GM18873 (cell line): ENCODE measurements around the gene NANOS3.
A peak's percentile ranks its signal among the peaks of the same experiment; 100 is the strongest.

Experiments used
- ATAC-seq: cut with Tn5 transposase; IDR thresholded peaks from one replicate; pipeline ENCODE4 v1.9.1; 2021; ENCODE audit warnings: mild to moderate bottlenecking, moderate library complexity, moderate number of reproducible peaks; ENCODE audit not compliant: unreplicated experiment, low FRiP score

NANOS3 gene

DNA sequence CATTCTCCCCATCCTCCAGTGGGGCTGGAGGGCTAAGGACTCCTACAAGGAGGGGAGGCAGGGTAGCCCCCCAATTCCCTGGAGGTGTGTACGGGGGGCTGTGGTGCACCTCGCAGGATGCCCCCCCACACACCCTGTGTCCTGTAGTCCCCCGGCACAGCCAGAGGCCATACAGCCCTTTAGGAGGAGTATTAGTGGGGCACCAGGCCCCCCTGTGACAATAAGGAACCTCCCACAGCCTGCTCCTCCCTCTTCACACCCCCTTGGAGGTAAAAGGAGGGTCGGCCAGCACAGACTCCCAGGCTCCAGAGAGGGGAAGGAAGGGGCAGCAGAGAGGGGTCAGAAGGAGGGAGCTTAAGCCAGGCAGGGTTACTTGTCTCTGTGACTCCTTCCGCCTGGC is at the start of gene NANOS3:
NANOS3 (plus strand) TSS at position 301 of the 400 bp plus-strand sequence. CDS start 115 bp downstream, outside the sequence.
- ATAC-seq, result no peak

DNA sequence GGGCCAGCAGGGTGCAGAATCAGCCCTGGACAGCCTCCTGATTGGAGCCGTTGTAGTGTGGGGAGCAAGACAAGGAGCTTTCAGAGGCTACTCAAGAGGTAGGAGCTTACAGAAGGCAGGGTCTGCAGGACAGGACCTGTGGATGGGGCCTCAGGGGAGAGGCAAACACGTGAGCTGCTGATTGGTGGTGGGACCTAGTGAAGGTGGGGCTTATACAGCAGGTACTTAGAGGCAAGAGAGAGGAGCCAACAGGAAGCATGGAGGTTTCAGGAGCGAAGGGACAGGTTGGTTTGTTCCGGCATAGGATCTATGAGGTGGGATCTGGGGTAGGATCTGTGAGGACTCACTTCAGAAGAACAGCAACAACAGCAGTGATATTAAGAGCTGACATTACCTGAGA is 49.3 kb upstream of the NANOS3 start:
- ATAC-seq, result no peak

DNA sequence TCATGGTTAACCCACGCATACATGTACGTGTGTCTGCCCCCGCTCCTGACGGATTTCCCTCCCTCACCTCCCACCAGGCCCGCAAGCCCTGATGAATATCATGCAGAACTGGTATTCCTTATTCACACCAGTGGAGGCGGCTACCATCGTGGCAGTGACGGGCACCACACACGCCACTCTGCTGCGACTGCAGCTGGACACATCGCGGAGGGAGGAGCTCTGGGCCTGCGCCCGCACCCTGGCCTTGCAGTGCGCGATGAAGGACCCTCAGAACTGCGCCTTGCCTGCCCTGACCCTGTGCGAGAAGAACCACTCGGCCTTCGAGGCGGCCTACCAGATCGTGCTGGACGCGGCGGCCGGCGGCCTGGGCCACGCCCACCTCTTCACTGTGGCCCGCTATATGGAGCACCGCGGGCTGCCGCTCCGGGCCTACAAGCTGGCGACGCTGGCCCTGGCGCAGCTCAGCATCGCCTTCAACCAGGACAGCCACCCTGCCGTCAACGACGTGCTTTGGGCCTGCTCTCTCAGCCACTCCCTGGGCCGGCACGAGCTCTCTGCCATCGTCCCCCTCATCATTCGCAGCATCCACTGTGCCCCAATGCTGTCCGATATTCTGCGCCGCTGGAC is 46.7 kb upstream of the NANOS3 start:
- no peak for ATAC-seq

DNA sequence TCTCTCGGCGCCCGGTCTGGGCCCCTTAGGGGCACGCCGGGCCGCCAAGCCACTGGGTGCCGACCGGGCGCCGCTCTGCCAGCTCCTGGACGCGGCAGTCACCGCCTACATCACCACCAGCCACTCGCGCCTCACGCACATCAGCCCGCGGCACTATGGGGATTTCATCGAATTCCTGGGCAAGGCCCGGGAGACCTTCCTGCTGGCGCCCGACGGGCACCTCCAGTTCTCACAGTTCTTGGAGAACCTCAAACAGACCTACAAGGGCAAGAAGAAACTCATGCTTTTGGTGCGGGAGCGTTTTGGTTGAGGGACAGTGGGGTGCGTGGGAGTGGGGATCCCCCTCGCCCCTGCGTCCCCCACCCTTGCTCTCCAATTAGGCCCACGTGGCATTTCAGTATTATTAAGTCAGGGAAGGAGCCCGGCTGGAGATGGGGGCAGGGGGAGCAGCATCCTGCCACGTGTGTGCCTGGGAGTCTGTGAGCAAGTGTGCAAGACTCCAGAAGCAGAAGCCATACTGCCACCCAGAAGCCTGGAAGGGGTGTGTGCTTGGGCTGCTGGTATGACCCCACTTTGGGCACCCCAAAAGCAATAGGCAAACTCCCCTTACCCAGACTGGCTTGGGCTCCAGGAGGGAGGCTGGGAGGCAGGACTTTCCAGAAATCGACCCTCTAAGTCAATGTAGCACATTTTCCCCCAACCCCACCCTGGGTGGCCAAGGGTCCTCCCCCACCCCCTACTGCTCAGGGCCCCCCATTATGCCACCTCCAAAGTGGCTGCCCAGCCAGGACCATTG is 46.0 kb upstream of the NANOS3 start:
- no peak for ATAC-seq

DNA sequence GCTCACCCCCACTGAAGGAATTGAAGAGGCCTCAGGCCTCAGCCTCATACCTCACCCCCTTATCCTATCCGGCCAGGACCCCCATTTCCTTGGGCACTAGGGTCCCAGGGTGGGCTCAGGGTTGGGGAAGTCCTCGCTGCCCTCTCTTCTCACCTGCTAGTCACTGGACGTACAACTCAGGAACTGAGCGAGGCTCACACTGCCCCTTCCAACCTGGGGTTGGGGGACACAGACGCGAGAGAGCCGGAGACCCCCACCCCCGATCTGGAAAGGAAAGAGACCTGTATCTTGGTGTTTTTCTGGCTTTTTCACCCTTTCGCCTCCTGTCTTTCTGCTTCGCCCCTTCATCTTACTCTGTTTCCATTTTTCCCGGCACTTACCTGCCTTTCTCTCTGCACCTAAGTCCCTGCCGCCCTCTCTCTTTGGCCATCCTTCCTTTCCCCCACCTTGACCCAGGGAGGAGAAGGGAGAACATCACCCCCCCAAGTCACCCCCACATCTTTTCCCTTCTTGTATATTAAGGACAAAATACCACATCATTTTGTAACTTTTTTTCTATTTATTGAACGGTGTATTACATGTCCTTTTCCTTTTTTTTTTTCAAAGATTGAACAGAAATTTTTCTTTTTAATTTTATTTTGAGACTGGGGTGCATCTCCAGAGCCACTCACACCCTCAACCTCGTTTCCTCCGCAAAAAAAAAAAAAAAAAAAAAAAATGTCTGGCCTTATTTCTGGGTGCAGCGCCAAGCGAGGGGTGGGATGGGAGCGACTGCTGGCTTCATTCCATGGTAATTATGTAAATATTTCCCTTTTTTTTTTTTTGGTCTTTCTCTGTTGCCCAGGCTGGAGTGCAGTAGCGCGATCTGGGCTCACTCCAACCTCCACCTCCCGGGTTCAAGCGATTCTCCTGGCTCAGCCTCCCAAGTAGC is 45.1 kb upstream of the NANOS3 start:
- no peak for ATAC-seq

DNA sequence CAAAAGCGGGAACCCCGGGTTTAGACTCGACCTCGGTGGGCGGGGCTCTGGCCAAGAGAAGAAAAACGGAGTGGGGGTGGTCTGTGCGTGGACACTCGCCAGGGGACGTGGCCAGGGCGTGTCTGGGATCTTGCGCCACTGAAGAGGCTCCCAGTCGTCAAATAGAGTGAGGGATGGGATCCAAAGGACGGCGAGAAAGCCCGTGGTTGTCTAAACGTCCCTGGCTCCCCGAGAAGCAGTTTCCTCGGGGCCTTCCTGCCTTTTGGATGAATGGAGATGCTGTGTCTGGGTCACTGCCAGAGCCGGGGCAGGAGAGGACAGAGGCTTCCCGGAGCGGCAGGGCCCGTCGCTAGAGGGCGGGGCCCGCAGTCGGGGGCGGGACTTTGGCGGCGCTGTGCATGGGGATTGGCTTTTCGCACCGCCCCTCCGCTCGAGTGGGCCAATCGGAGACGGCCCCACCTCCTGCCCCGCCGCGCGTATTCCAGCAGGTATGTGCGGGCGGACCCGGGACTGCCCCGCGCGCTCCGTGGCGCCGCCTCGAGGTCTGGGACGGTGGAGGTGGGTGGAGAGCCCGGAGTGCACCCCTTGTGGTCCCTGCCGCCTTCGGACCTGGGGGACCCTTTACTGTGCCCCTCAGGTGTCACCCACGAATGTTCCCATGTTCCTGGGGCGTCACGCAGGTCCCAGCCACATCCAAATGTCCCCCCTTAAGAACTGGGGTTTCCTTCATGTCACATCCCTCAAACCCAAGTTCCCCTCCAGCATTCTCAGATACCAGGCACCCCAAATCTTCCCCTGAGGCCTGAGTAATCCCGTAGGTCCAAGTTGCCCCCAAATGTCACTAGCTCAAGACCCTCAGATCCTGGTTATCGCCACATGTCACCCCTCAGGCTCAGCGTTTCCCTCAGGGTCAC is 43.3 kb upstream of the NANOS3 start:
- ATAC-seq, result peak; percentile 63

DNA sequence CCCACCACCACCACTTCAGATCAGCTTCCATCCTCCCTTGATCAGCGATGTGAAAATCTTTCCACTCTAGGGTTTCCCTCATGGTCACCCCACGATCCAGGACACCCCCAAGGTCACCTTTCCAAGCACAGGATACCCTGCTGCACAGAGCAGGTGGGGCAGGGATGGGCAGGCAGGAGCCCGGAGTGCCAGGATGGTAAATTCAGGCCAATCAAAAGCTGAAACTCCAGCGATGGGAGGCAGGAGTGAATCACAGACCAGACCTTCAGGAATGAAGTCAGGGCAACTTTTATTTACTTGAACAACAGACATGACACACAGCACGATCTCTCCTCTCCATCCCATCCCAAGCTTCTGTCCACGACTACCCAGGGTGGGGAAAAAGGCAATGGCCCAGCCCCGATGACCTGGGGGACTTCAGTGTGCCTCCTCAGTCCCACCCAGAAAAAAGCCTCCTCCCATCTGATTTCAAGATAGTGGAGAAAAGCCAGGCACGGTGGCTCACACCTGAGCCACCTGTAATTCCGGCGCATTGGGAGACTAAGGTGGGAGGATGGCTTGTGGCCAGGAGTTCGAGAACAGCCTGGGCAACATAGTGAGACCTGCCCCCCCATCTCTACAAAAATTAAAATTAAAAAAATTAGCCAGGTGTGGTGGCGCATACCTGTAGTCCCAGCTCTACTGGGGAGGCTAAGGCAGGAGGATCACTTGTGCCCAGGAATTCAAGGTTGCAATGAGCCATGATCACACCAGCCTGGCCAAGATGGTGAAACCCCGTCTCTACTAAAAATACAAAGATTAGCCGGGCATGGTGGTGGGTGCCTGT is 42.5 kb upstream of the NANOS3 start:
- ATAC-seq, result no peak

DNA sequence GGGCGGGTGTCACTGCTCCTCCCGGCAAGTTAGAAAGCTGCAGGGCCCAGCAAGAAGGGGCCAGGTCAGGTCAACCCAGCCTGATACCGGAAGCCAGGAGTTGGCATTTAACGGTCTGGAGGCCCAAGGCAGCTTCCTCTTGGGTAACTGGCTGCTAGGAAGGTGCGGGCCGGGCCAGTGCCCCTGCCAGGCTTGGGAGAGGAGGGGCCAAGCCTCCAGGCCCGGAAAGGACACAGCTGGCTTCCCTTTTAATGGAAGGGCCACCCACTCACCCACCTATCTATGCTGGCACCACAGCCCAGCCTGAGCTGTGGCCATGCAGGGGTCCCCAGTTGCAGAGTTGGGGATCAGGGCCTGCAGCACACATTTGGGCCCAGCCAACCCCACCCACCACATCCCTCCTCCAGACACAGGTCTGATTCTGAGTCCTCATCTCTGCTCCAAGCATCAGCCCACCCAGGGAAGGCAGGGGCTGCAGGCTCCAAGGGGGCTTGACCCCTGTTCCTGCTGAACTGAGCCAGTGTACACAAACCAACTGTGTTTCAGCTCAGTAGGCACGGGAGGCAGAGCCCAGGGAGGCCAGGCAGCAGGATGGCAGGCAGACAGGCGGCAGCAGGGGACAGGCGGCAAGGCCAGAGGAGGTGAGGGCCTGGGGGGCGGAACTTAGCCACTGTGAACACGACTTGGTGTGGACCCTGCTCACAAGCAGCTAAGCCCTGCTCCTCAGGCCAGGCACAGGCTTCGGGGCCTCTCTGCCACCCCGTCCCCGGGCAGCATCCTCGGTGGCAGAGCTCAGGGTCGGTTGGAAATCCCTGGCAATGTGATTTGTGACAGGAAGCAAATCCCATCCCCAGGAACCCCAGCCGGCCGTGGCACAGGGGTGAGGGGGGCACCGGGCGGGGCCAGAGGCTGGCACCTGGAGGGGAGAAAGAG is 40.9 kb upstream of the NANOS3 start:
- no peak for ATAC-seq

DNA sequence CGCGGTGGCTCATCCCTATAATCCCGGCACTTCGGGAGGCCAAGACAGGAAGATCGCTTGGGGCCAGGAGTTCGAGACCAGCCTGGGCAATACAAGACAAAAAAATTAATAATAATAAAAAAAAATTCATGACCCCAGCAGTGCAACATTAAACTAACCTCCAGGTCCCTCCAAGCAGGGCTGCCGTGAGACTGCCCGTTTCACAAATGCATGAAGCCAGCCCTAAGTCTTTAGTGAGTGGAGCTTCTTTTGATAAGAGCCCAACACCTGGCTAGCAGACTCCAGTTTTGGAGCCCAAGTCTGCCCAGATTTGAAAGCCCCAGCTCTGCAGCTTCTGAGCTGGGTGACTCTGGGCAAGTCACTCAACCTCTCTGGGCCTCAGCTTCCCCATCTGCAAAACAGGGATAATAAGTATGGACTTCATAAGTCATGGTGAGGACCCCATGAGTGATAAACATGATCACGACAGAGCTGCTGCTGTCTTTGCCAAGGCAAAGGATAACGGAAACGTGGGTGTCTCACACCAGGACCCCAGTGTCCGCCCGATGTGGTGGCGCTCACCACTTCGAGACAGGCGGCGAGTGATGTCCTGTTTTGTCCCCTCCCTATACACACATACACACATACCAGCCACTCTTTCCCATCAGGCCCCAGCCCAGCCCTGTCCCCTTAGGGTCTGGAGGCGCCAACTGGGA is 38.4 kb upstream of the NANOS3 start:
- ATAC-seq, result no peak

DNA sequence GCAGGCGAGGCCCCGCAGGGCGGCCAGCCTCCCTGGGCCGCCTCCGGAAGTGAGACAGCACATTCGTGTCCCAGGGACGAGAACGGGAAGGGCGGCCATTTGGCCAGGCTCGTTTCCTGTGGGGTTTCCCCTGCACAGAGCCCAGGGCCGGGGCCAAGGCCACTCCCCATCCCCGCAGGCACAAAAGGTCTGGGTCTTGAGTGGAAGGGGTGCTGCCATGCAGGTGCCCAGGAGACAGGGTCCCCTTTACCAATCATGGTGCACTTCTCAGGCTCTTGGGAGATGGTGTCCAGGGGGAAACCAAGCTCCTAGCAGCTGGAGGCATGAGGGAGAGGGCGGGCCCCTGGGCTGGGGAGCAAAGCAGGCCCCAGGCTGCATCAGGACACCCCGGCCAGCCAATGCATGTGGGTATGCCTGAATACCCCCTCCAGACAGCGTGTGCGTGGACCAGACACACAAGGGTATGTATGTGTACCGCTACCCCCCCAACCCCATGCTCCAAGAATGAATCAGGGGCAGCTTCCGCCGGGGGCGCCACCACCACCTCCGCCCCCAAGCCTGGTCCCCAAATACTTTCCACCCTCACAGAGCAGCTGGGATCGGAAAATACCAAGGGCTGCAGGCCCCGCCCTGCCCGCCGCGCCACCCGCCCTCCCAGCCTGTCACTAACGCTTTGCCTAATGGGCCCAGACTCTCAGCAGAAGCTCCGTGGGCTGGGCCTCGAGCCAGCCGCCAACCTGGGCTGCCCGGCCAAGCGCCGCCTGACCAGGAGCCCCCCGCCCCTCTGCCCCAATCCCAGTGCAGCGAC is 37.6 kb upstream of the NANOS3 start:
- peak; percentile 35 for ATAC-seq

DNA sequence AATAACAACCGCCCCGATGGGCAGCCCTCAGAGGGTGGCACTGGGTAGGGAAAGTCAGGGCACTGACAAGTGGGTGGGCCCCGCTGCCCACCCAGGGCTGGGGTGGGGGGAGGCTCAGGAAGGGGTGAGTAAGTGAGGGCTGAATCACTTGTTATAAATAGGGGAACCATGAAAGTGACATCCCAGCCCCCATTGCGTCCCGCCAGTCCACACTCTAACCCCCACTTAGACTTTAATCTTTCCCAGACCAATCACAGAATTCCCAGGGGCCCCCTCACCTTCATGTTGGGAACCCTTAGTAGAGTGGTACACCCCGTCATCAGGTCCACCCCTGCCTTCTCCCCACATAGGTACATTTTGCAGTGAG is 37.0 kb upstream of the NANOS3 start:
- no peak for ATAC-seq

DNA sequence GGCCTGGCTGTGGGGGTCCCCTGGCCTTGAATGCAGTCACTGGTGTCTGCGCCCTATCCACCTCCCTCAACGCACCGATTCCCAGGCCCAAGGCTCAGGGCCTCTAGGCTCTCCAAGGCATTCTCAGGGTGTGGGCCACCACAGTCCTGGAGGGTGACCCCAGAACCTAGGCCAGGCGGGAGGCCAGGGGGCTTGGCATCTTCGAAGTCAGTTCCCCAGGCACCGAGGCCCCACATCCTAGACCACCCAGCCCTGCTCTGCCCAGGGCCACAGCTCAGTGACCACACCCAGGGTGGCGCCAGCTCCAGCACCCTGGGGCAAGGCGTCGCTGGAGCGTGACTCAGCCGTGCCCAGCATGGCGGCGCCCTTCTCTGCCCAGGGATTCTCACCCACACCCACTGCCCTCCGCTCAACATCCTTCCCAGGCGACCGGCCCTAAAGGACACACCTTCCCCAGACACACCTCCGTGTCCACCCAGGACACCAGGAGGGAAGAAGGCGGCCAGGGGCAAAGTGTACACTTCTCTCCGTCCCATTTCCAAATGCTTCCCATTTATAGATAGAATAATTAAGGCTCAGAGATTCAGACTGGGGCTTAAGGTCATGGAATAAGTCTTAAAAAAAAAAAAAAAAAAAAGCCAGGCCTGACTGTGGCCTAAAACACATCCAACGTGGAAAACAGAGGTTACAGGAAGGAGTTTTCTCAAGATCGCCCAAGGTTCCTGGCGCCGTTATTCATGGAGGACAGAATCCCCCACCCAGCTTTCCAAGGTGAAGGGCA is 36.4 kb upstream of the NANOS3 start:
- ATAC-seq, result no peak

DNA sequence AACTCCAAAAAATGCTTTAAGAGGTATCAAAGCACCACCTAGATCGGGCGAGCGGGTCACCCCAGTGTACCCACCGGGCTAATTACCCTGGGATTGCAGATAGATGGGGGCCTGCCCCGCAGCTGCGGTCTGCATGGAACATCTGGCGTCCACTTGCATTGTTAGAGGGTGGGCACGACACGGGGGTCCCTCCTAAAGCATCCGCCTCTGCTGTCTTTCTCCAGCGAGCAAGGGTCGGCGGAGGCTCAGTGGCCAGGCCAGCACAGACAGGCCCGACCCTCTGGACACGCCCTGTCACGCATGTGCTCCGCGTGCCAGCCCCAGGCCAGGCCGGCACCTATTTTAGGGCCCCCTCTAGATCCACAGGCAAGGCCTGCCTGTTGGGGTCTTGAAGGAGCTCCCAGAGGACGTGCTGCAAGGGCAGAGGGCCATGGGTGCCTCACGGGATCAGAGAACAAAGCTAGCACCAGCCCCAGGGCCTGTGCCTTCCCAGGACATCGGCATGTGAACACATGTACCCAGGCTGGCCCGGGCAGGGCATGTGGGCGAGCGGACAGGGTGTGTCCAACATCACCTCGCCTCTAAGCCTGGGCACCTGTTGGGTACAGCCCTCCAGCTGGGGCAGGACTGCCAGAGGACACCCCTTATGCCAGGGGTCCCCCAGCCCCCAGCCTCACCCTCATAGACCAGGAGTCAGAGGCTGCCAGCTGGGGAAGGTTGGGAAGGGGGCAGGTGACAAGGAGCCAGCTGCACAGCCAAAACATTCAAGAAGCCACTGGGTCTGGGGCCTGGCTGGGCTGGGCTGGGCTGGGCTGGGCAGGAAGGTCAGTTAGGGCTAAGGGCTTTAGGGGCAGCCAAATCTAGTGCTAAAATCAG is 35.6 kb upstream of the NANOS3 start:
- no peak for ATAC-seq

DNA sequence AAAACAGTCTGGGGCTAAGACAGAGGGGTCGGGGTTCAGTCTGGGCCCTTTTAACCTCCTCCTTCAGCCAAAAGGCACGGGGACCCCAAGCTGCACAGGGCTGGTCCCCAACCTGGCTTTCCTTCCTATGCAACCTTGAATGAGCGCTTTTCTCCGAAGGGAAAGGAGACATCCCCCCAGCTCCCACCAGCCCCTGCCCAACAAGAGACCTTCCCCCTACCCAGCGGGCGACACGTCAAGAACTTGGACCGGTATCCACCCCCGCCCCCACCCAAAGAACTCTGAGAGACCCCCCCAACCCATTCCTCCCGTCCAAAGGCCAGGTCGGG is 35.0 kb upstream of the NANOS3 start:
- ATAC-seq, result no peak
